ENCODE data around the gene SDC3. TPM values are rescaled to one million over a fixed set of nuclear protein-coding genes. Genes with fewer than 3 reads are reported as not detected.

The SDC3 gene
- total and polyA plus RNA-seq, 10 of the 15 experiments (the other 5 are each of a cell fraction or from before 2014, with no cell fraction given), result under 0.01 to 0.46 (median 0.07) TPM; not detected in 2

DNA sequence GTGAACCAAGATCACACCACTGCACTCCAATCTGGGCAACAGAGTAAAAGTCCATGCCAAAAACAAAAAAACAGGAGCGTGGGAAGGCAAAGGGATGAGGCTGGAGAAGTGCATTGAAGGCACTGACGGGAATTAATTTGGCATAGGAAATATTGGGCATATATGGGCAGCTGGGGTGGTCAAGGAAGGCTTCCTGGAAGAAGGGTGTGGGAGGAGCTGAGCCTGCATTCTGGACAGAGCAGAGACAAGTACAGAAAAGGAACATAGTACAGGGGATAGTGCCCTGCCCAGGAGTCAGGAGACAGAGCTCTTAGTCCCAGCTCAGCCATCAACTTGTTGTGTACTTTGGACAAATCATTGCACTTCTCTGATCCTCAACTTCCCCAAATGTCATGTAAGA lies 11.7 kb downstream of the SDC3 start:
- no TSS peak for BruUV-seq (replicated peaks)
- Histone ChIP-seq H3K4me2 (ENCODE audit: control insufficient read depth, insufficient read depth) (no peak overlapping the region), H3K9me3 (replicated peaks; ENCODE audit: control insufficient read depth, insufficient read depth, low read length) (no peaks in the 10 kb centered on the region), H3K27ac (ENCODE audit: control insufficient read depth, insufficient read depth) (no peak overlapping the region), H3K4me1 (ENCODE audit: control insufficient read depth, insufficient read depth, low read length) (no peaks in the 10 kb centered on the region), H2AFZ (ENCODE audit: control insufficient read depth, low read depth, low read length) (no peak overlapping the region), H3K79me2 (ENCODE audit: control insufficient read depth, insufficient read depth, low read length) (no peaks in the 10 kb centered on the region), H3K27me3 (replicated peaks in 1 of 2; ENCODE audit: control insufficient read depth in 2 of 2, insufficient read depth in 2 of 2, low read length in 1 of 2) (no peaks in the 10 kb centered on the region; a peak in 3 of 4 replicates), H4K20me1 (ENCODE audit: control insufficient read depth, insufficient read depth) (no peaks in the 10 kb centered on the region), H3K36me3 (ENCODE audit: control insufficient read depth in 2 of 2, insufficient read depth in 2 of 2, low read length in 1 of 2) (no peaks in the 10 kb centered on the region), H3K9ac (ENCODE audit: control insufficient read depth, insufficient read depth, low read length) (no peak overlapping the region), H3K4me3 (no peak overlapping the region)
- no peak for TF ChIP-seq KDM1A (IDR thresholded peaks at IDR 0.05; ENCODE audit: borderline replicate concordance)
- TF ChIP-seq RAD21 (IDR thresholded peaks at IDR 0.05; ENCODE audit: insufficient read depth, low read depth, low read length), result no peak
- no peak for TF ChIP-seq CHD2 (IDR thresholded peaks at IDR 0.05; ENCODE audit: borderline replicate concordance, low read depth, low read length)
- TF ChIP-seq SREBF2 (IDR thresholded peaks at IDR 0.05; ENCODE audit: low read length), result no peak
- no peak for TF ChIP-seq LARP7 (IDR thresholded peaks at IDR 0.05)
- TF ChIP-seq ZNF274 (IDR thresholded peaks at IDR 0.05; ENCODE audit: insufficient read depth, insufficient read length), result no peak
- no peak for TF ChIP-seq NBN (IDR thresholded peaks at IDR 0.05)
- TF ChIP-seq, protein P1, sequence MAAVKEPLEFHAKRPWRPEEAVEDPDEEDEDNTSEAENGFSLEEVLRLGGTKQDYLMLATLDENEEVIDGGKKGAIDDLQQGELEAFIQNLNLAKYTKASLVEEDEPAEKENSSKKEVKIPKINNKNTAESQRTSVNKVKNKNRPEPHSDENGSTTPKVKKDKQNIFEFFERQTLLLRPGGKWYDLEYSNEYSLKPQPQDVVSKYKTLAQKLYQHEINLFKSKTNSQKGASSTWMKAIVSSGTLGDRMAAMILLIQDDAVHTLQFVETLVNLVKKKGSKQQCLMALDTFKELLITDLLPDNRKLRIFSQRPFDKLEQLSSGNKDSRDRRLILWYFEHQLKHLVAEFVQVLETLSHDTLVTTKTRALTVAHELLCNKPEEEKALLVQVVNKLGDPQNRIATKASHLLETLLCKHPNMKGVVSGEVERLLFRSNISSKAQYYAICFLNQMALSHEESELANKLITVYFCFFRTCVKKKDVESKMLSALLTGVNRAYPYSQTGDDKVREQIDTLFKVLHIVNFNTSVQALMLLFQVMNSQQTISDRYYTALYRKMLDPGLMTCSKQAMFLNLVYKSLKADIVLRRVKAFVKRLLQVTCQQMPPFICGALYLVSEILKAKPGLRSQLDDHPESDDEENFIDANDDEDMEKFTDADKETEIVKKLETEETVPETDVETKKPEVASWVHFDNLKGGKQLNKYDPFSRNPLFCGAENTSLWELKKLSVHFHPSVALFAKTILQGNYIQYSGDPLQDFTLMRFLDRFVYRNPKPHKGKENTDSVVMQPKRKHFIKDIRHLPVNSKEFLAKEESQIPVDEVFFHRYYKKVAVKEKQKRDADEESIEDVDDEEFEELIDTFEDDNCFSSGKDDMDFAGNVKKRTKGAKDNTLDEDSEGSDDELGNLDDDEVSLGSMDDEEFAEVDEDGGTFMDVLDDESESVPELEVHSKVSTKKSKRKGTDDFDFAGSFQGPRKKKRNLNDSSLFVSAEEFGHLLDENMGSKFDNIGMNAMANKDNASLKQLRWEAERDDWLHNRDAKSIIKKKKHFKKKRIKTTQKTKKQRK (IDR thresholded peaks at IDR 0.05; ENCODE audit: low read depth, low read length), result no peak
- TF ChIP-seq YBX1 (IDR thresholded peaks at IDR 0.05), result no peak
- TF ChIP-seq SPI1 (IDR thresholded peaks at IDR 0.05; ENCODE audit: borderline replicate concordance, insufficient read depth, low read depth, low read length), result no peak
- TF ChIP-seq CBX3 (IDR thresholded peaks at IDR 0.05; ENCODE audit: borderline replicate concordance, low read depth), result no peak
- TF ChIP-seq, protein P2, sequence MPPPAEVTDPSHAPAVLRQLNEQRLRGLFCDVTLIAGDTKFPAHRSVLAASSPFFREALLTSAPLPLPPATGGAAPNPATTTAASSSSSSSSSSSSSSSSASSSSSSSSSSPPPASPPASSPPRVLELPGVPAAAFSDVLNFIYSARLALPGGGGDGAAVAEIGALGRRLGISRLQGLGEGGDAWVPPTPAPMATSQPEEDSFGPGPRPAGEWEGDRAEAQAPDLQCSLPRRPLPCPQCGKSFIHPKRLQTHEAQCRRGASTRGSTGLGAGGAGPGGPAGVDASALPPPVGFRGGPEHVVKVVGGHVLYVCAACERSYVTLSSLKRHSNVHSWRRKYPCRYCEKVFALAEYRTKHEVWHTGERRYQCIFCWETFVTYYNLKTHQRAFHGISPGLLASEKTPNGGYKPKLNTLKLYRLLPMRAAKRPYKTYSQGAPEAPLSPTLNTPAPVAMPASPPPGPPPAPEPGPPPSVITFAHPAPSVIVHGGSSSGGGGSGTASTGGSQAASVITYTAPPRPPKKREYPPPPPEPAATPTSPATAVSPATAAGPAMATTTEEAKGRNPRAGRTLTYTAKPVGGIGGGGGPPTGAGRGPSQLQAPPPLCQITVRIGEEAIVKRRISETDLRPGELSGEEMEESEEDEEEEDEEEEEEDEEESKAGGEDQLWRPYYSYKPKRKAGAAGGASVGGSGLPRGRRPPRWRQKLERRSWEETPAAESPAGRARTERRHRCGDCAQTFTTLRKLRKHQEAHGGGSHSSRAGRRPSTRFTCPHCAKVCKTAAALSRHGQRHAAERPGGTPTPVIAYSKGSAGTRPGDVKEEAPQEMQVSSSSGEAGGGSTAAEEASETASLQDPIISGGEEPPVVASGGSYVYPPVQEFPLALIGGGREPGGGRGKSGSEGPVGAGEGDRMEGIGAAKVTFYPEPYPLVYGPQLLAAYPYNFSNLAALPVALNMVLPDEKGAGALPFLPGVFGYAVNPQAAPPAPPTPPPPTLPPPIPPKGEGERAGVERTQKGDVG (CRISPR knock-in tag; IDR thresholded peaks at IDR 0.05), result no peak
- TF ChIP-seq ZNF622 (IDR thresholded peaks at IDR 0.05), result no peak
- TF ChIP-seq RUNX3 (IDR thresholded peaks at IDR 0.05; ENCODE audit: low read length), result no peak
- TF ChIP-seq, protein P3, sequence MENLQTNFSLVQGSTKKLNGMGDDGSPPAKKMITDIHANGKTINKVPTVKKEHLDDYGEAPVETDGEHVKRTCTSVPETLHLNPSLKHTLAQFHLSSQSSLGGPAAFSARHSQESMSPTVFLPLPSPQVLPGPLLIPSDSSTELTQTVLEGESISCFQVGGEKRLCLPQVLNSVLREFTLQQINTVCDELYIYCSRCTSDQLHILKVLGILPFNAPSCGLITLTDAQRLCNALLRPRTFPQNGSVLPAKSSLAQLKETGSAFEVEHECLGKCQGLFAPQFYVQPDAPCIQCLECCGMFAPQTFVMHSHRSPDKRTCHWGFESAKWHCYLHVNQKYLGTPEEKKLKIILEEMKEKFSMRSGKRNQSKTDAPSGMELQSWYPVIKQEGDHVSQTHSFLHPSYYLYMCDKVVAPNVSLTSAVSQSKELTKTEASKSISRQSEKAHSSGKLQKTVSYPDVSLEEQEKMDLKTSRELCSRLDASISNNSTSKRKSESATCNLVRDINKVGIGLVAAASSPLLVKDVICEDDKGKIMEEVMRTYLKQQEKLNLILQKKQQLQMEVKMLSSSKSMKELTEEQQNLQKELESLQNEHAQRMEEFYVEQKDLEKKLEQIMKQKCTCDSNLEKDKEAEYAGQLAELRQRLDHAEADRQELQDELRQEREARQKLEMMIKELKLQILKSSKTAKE (IDR thresholded peaks at IDR 0.05; ENCODE audit: low read depth, poor library complexity, severe bottlenecking), result no peak
- no peak for TF ChIP-seq MEF2A (IDR thresholded peaks at IDR 0.05; ENCODE audit: insufficient read depth, low read depth, low read length)
- TF ChIP-seq SUZ12 (IDR thresholded peaks at IDR 0.05; ENCODE audit: unreplicated experiment), result no peak
- in situ Hi-C loops (cut with MboI), result no loop called here
- intact Hi-C loops (cut with micrococcal nuclease; ENCODE audit: unreplicated experiment), result no loop called here
- 35% methylated on average over 2 of the region's 2 CpGs for WGBS (ENCODE audit: insufficient coverage, insufficient replicate concordance, low lambda C conversion rate, missing lambda C conversion rate)
- ChIA-PET POLR2A (no interaction called here), SMC1A (ENCODE audit: uncharacterized antibody, unreplicated experiment) (no interaction called here), CTCF (interaction anchor here (0.7 kb wide), 1 partner anchor 94 kb away, joined by 4 read pairs; no protein-coding TSS in a partner anchor), RAD21 (ENCODE audit: unreplicated experiment) (no interaction called here)
- DNase-seq (ENCODE audit: low read depth, low spot score), result no peak
- ATAC-seq, result no peak
- FAIRE-seq, result no peak
